ENCODE results near the gene PACRG. TPM values are rescaled to one million over a fixed set of nuclear protein-coding genes. Genes with fewer than 3 reads are reported as not detected.

PACRG gene
- polyA plus RNA-seq, 1 of the 3 experiments (the other 2 are of a cell fraction), result 0.56 TPM

- no peak for TF ChIP-seq RXRA (IDR thresholded peaks at IDR 0.05; ENCODE audit: borderline replicate concordance, low read depth)
- TF ChIP-seq SMC3 (IDR thresholded peaks at IDR 0.05; ENCODE audit: low read depth, low read length), result no peak
- TF ChIP-seq, protein P1, sequence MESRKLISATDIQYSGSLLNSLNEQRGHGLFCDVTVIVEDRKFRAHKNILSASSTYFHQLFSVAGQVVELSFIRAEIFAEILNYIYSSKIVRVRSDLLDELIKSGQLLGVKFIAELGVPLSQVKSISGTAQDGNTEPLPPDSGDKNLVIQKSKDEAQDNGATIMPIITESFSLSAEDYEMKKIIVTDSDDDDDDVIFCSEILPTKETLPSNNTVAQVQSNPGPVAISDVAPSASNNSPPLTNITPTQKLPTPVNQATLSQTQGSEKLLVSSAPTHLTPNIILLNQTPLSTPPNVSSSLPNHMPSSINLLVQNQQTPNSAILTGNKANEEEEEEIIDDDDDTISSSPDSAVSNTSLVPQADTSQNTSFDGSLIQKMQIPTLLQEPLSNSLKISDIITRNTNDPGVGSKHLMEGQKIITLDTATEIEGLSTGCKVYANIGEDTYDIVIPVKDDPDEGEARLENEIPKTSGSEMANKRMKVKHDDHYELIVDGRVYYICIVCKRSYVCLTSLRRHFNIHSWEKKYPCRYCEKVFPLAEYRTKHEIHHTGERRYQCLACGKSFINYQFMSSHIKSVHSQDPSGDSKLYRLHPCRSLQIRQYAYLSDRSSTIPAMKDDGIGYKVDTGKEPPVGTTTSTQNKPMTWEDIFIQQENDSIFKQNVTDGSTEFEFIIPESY (IDR thresholded peaks at IDR 0.05; ENCODE audit: borderline replicate concordance, low read depth), result no peak
- no peak for TF ChIP-seq MAX (IDR thresholded peaks at IDR 0.05; ENCODE audit: low read depth)
- TF ChIP-seq GATA2 (CRISPR knock-in tag; IDR thresholded peaks at IDR 0.05), result no peak
- TF ChIP-seq SIN3A (IDR thresholded peaks at IDR 0.05; ENCODE audit: borderline replicate concordance, low read depth, low read length), result no peak
- TF ChIP-seq, protein P2, sequence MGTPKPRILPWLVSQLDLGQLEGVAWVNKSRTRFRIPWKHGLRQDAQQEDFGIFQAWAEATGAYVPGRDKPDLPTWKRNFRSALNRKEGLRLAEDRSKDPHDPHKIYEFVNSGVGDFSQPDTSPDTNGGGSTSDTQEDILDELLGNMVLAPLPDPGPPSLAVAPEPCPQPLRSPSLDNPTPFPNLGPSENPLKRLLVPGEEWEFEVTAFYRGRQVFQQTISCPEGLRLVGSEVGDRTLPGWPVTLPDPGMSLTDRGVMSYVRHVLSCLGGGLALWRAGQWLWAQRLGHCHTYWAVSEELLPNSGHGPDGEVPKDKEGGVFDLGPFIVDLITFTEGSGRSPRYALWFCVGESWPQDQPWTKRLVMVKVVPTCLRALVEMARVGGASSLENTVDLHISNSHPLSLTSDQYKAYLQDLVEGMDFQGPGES (IDR thresholded peaks at IDR 0.05; ENCODE audit: low read depth, low read length), result no peak
- TF ChIP-seq FOSL2 (IDR thresholded peaks at IDR 0.05; ENCODE audit: borderline replicate concordance, low read depth), result no peak
- TF ChIP-seq MEF2A (IDR thresholded peaks at IDR 0.05; ENCODE audit: borderline replicate concordance, low read depth), result no peak
- no peak for TF ChIP-seq NRF1 (IDR thresholded peaks at IDR 0.05; ENCODE audit: low read depth, low read length)
- no peaks in the 10 kb centered on the region for H3K4me1 ChIP-seq (ENCODE audit: control insufficient read depth in 1 of 2, insufficient read depth in 2 of 2, low read depth in 1 of 2, low read length in 1 of 2)
- ChIA-PET POLR2A (no interaction called here), CTCF (no interaction called here)
- no peaks in the 10 kb centered on the region for H3K27me3 ChIP-seq (ENCODE audit: insufficient read depth)
- H3K4me3 ChIP-seq (ENCODE audit: low read depth in 2 of 2, low read length in 1 of 2), result no peak overlapping the region
- no peaks in the 10 kb centered on the region for H3F3A ChIP-seq (replicated peaks; ENCODE audit: insufficient read depth)
- H4K20me1 ChIP-seq (ENCODE audit: insufficient read depth), result no peaks in the 10 kb centered on the region
- H3K9me2 ChIP-seq, result no peaks in the 10 kb centered on the region
- no peaks in the 10 kb centered on the region for H3K36me3 ChIP-seq (replicated peaks in 1 of 2; ENCODE audit: control insufficient read depth in 1 of 2, insufficient read depth in 2 of 2, low read length in 1 of 2)
- no peaks in the 10 kb centered on the region for H3K9me3 ChIP-seq
- no peak overlapping the region for H3K27ac ChIP-seq (ENCODE audit: low read depth in 2 of 2, low read length in 1 of 2)
- DNase-seq, result no peak
- no peak overlapping the region for H2AFZ ChIP-seq (ENCODE audit: low read depth)
- no peak overlapping the region for H3K9ac ChIP-seq
- 61% methylated on average over 5 of the region's 5 CpGs for WGBS (ENCODE audit: low lambda C conversion rate)
- no peak overlapping the region for H3K4me2 ChIP-seq
- no peaks in the 10 kb centered on the region for H3K79me2 ChIP-seq (ENCODE audit: insufficient read depth)
Measured at GRCh38 chr6:163010145-163010544, 282.4 kb downstream of the PACRG start.

DNA sequence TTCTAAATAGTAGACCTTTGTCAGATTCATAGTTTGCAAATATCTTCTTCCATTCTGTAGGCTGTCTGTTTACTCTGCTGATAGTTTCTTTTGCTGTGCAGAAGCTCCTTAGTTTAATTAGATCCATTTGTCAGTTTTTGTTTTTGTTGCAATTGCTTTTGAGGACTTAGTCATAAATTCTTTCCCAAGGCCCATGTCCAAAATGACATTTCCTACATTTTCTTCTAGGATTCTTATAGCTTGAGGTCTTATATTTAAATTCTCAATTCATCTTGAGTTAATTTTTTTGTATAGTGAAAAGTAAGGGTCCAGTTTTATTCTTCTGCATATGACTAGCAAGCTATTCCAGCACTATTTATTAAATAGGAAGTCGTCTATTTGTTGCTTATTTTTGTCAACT, 287.0 kb downstream of the PACRG start:
- WGBS (ENCODE audit: low lambda C conversion rate), result 20% methylated on average over 1 of the region's 1 CpG
- no peaks in the 10 kb centered on the region for H3K27me3 ChIP-seq (ENCODE audit: insufficient read depth)
- H3F3A ChIP-seq (replicated peaks; ENCODE audit: insufficient read depth), result no peaks in the 10 kb centered on the region
- no peak overlapping the region for H3K4me2 ChIP-seq
- ChIA-PET CTCF (no interaction called here), POLR2A (no interaction called here)
- no peak overlapping the region for H3K9ac ChIP-seq
- no peak for TF ChIP-seq YY1 (IDR thresholded peaks at IDR 0.05; ENCODE audit: low read depth)
- TF ChIP-seq, protein P3, sequence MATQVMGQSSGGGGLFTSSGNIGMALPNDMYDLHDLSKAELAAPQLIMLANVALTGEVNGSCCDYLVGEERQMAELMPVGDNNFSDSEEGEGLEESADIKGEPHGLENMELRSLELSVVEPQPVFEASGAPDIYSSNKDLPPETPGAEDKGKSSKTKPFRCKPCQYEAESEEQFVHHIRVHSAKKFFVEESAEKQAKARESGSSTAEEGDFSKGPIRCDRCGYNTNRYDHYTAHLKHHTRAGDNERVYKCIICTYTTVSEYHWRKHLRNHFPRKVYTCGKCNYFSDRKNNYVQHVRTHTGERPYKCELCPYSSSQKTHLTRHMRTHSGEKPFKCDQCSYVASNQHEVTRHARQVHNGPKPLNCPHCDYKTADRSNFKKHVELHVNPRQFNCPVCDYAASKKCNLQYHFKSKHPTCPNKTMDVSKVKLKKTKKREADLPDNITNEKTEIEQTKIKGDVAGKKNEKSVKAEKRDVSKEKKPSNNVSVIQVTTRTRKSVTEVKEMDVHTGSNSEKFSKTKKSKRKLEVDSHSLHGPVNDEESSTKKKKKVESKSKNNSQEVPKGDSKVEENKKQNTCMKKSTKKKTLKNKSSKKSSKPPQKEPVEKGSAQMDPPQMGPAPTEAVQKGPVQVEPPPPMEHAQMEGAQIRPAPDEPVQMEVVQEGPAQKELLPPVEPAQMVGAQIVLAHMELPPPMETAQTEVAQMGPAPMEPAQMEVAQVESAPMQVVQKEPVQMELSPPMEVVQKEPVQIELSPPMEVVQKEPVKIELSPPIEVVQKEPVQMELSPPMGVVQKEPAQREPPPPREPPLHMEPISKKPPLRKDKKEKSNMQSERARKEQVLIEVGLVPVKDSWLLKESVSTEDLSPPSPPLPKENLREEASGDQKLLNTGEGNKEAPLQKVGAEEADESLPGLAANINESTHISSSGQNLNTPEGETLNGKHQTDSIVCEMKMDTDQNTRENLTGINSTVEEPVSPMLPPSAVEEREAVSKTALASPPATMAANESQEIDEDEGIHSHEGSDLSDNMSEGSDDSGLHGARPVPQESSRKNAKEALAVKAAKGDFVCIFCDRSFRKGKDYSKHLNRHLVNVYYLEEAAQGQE (IDR thresholded peaks at IDR 0.05; ENCODE audit: low read depth, low read length), result no peak
- no peak for TF ChIP-seq RCOR1 (IDR thresholded peaks at IDR 0.05; ENCODE audit: low read length)
- TF ChIP-seq GABPA (IDR thresholded peaks at IDR 0.05; ENCODE audit: low read depth), result no peak
- no peaks in the 10 kb centered on the region for H3K79me2 ChIP-seq (ENCODE audit: insufficient read depth)
- H2AFZ ChIP-seq (ENCODE audit: low read depth), result no peak overlapping the region
- DNase-seq, result no peak
- no peaks in the 10 kb centered on the region for H4K20me1 ChIP-seq (ENCODE audit: insufficient read depth)
- H3K36me3 ChIP-seq (replicated peaks in 1 of 2; ENCODE audit: control insufficient read depth in 1 of 2, insufficient read depth in 2 of 2, low read length in 1 of 2), result no peaks in the 10 kb centered on the region
- H3K4me3 ChIP-seq (ENCODE audit: low read depth in 2 of 2, low read length in 1 of 2), result no peak overlapping the region
- H3K9me3 ChIP-seq, result no peaks in the 10 kb centered on the region
- no peaks in the 10 kb centered on the region for H3K9me2 ChIP-seq
- H3K27ac ChIP-seq (ENCODE audit: low read depth in 2 of 2, low read length in 1 of 2), result no peak overlapping the region
- no peaks in the 10 kb centered on the region for H3K4me1 ChIP-seq (ENCODE audit: control insufficient read depth in 1 of 2, insufficient read depth in 2 of 2, low read depth in 1 of 2, low read length in 1 of 2)
